K562 (cell line): Measurements from ENCODE around the gene RFX7. TPM values are rescaled to one million over a fixed set of nuclear protein-coding genes. Genes with fewer than 3 reads are reported as not detected.

Source experiments
- ATAC-seq: fragments of 200-7000 bp; cut with Tn5 transposase; 3 replicates; pipeline ENCODE4 v1.9.1; 2020; ENCODE audit warnings: moderate library complexity
- BruUV-seq: library from RNA; stranded (reverse); fragments of 400-500 nt; replicated peaks from 2 replicates; lab custom pipeline; 2021; lab: Mats Ljungman, UMichigan
- CTCF ChIA-PET: fragments of 300-600 bp; formaldehyde crosslinking; extraction: SDS; loops from one replicate; lab custom pipeline; 2021; ENCODE audit warnings: low intra/inter-chr PET ratio; lab: Yijun Ruan, JAX
- POLR2A ChIA-PET: fragments of 300-600, 350-650 bp; sonication (Branson Sonifier 250); formaldehyde crosslinking; extraction: SDS; loops from one replicate; lab custom pipeline; 2021; ENCODE audit warnings: antibody characterized with exemption, inconsistent platforms; lab: Yijun Ruan, JAX
- DNase-seq, 4 experiments: peaks; one replicate each; pipeline versions ENCODE4 v3.0.0 to v3.0.0-alpha.2; 2011 to 2018; ENCODE audit warnings: low spot score in 3 of 4, mixed read lengths in 3 of 4; ENCODE audit errors: extremely low read depth in 1 of 4
- FAIRE-seq: peaks from 2 replicates; lab custom pipeline; 2011; peaks lifted over from hg19 to GRCh38; lab: Jason Lieb, UNC
- H2AFZ ChIP-seq: 2 replicates; pipeline ENCODE4 v1.6.0; 2011; ENCODE audit warnings: low read depth, low read length, control low read depth, inconsistent platforms
- H3K27ac ChIP-seq: fragments of 200-600 bp; 3 replicates; pipeline ENCODE4 v1.8.0; 2011; ENCODE audit warnings: low read depth, mild to moderate bottlenecking, control low read depth, inconsistent platforms, low read length, moderate library complexity, mixed read lengths; ENCODE audit errors: extremely low read depth
- H3K27me3 ChIP-seq, 2 experiments: fragments of 300-600 bp in 1 of 2; 2 replicates in 1 of 2; 3 replicates in 1 of 2; pipeline versions ENCODE4 v1.6.0 to v1.8.0; 2011; ENCODE audit warnings: inconsistent platforms in 2 of 2, low read length in 2 of 2, mild to moderate bottlenecking in 1 of 2, mixed read lengths in 1 of 2, moderate library complexity in 1 of 2; ENCODE audit not compliant: control insufficient read depth in 2 of 2, insufficient read depth in 2 of 2
- H3K36me3 ChIP-seq: fragments of 300-600 bp; 3 replicates; pipeline ENCODE4 v1.8.0; 2011; ENCODE audit warnings: mild to moderate bottlenecking, low read length, inconsistent platforms; ENCODE audit not compliant: control insufficient read depth, insufficient read depth
- H3K4me1 ChIP-seq, 2 experiments: fragments of 200-600 bp in 1 of 2; replicated peaks in 1 of 2; 2 replicates in 1 of 2; 3 replicates in 1 of 2; pipeline versions ENCODE4 v1.5.1 to v1.8.0; 2011; ENCODE audit warnings: inconsistent platforms in 2 of 2, low read length in 2 of 2, mild to moderate bottlenecking in 1 of 2, mixed read lengths in 1 of 2, moderate library complexity in 1 of 2; ENCODE audit not compliant: control insufficient read depth in 2 of 2, insufficient read depth in 2 of 2
- H3K4me2 ChIP-seq: 2 replicates; pipeline ENCODE4 v1.6.1; 2011; ENCODE audit warnings: low read length, control low read depth, inconsistent platforms, mixed read lengths; ENCODE audit not compliant: insufficient read depth
- H3K4me3 ChIP-seq: fragments of 200-600 bp; sonication (generic), shearing (Covaris generic); 2 replicates; pipeline ENCODE4 v1.5.1; 2016; ENCODE audit warnings: control low read depth, inconsistent platforms
- H3K79me2 ChIP-seq: fragments of 200-600 bp; 3 replicates; pipeline ENCODE4 v1.8.0; 2011; ENCODE audit warnings: low read length, inconsistent platforms; ENCODE audit not compliant: control insufficient read depth, insufficient read depth
- H3K9ac ChIP-seq, 2 experiments: 2 replicates each; pipeline versions ENCODE4 v1.6.0 to v1.6.1; 2011; ENCODE audit warnings: low read depth in 2 of 2, low read length in 2 of 2, control low read depth in 1 of 2, inconsistent platforms in 1 of 2, mild to moderate bottlenecking in 1 of 2, mixed read lengths in 1 of 2; ENCODE audit not compliant: insufficient read depth in 1 of 2
- H3K9me1 ChIP-seq: one replicate; pipeline ENCODE4 v1.6.0; 2011; ENCODE audit warnings: inconsistent platforms, mild to moderate bottlenecking, low read length, moderate library complexity; ENCODE audit not compliant: control insufficient read depth, insufficient read depth
- H3K9me3 ChIP-seq: replicated peaks from 2 replicates; pipeline ENCODE4 v1.5.1; 2011; ENCODE audit warnings: low read depth, low read length, inconsistent platforms; ENCODE audit not compliant: control insufficient read depth, insufficient read depth
- H4K20me1 ChIP-seq: replicated peaks from 2 replicates; pipeline ENCODE4 v1.6.1; 2011; ENCODE audit warnings: low read length, inconsistent platforms, mixed read lengths; ENCODE audit not compliant: control insufficient read depth, insufficient read depth
- ADNP ChIP-seq: fragments of 200-800 bp; sonication (Bioruptor generic); IDR thresholded peaks from 2 replicates; pipeline ENCODE4 v1.6.1; 2016; ENCODE audit warnings: missing genetic modification characterization, missing compliant biosample characterization
- CC2D1A ChIP-seq: fragments of 450-650 bp; IDR thresholded peaks from 2 replicates; pipeline ENCODE4 v1.6.1; 2017; ENCODE audit warnings: mild to moderate bottlenecking
- NEUROD1 ChIP-seq: fragments of 150-350 bp; IDR thresholded peaks from 2 replicates; pipeline ENCODE4 v1.6.1; 2014; ENCODE audit warnings: borderline replicate concordance, low read length, low read depth; ENCODE audit not compliant: partially characterized antibody
- PURB ChIP-seq: sonication (generic); formaldehyde crosslinking; IDR thresholded peaks from 2 replicates; pipeline ENCODE4 v1.9.0; 2021; ENCODE audit warnings: low read depth, mild to moderate bottlenecking, missing genetic modification reagents
- ZBED1 ChIP-seq: IDR thresholded peaks from 2 replicates; pipeline ENCODE4 v1.6.1; 2014
- WGBS: fragments of 100-300 bp; shearing (Covaris generic); methylation state at CpG from one replicate; pipeline ENCODE4 v1.1.6; 2016; ENCODE audit warnings: low coverage, mixed read lengths; ENCODE audit not compliant: insufficient coverage; ENCODE audit errors: missing lambda C conversion rate; 5-methylcytosine and 5-hydroxymethylcytosine counted together
- in situ Hi-C: fragments of 300-500 bp; cut with MboI; formaldehyde crosslinking; loops from 4 replicates; pipeline ENCODE4 v1.15.0; 2018; ENCODE audit warnings: inconsistent platforms, mixed read lengths
- intact Hi-C: fragments of 100-400 bp; cut with micrococcal nuclease; formaldehyde crosslinking; loops from 2 replicates; pipeline ENCODE4 v1.14.2; 2022
- polyA plus RNA-seq, 8 experiments: library from polyadenylated mRNA; depleted of rRNA in 4 of 8; stranded (reverse) in 5 of 8; unstranded in 3 of 8; fragments of >200 nt; fragmentation: Nextera tagmentation in 2 of 8; fragmentation: Illumina TruSeq in 1 of 8; extraction: Ambion mirVana in 2 of 8; extraction: Trizol in 1 of 8; gene quantifications; 2 replicates each; pipeline versions ENCODE4 v1.2.1 to v1.2.3, GENCODE V29; 2011 to 2014; ENCODE audit warnings: inconsistent platforms in 1 of 8, missing spikeins in 1 of 8
- total RNA-seq, 7 experiments: library from RNA; depleted of rRNA in 6 of 7; stranded (reverse); fragments of >200 nt in 6 of 7; fragmentation: Illumina TruSeq in 2 of 7; extraction: Trizol in 2 of 7; gene quantifications; 2 replicates each; pipeline versions ENCODE4 v1.2.1 to v1.2.3, GENCODE V29; 2011 to 2021; ENCODE audit warnings: low replicate concordance in 1 of 7
- TF ChIP-seq, protein P1 (sequence below): fragments of 200-600 bp; sonication (generic); IDR thresholded peaks from one replicate; pipeline ENCODE4 v1.6.1; 2012; ENCODE audit warnings: mild to moderate bottlenecking, low read depth, low read length, inconsistent platforms

RFX7 gene
- total and polyA plus RNA-seq, 9 of the 15 experiments (the other 6 are each of a cell fraction or from before 2014, with no cell fraction given), result 2.4 to 17.9 (median 6.3) TPM

DNA sequence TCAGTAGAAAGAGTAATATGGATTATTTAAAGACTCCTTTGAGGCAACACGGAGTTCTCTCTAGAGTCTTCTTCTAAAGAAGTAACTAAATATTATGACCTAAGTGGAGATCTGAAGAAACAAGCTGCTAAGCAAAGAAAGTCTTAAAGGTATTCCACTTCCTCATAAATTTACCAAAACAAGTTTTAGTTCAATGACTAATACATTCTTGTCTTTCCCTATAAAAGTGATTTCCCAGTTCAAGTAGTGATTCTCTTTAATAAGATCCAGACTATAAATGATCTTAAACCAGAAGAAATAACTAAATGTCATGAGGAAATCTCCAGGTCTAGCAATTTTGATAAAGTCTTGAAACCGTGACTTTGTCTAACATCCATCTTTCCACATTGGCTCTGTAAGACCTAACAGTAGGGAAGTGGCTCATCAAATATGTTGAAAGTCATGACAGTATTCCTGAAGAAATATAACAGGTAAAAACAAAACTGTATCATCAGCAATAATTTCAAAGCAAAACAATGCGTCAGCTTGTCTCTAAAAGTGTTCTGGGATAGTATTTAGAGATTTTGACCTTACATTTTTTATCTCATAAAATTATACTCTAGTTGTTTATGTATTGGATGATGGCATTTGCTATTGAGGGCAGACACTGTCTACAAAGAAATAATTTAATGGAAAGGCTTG is 198.5 kb downstream of the RFX7 start (continued):
- TF ChIP-seq NEUROD1 (no peak), CC2D1A (no peak)

DNA sequence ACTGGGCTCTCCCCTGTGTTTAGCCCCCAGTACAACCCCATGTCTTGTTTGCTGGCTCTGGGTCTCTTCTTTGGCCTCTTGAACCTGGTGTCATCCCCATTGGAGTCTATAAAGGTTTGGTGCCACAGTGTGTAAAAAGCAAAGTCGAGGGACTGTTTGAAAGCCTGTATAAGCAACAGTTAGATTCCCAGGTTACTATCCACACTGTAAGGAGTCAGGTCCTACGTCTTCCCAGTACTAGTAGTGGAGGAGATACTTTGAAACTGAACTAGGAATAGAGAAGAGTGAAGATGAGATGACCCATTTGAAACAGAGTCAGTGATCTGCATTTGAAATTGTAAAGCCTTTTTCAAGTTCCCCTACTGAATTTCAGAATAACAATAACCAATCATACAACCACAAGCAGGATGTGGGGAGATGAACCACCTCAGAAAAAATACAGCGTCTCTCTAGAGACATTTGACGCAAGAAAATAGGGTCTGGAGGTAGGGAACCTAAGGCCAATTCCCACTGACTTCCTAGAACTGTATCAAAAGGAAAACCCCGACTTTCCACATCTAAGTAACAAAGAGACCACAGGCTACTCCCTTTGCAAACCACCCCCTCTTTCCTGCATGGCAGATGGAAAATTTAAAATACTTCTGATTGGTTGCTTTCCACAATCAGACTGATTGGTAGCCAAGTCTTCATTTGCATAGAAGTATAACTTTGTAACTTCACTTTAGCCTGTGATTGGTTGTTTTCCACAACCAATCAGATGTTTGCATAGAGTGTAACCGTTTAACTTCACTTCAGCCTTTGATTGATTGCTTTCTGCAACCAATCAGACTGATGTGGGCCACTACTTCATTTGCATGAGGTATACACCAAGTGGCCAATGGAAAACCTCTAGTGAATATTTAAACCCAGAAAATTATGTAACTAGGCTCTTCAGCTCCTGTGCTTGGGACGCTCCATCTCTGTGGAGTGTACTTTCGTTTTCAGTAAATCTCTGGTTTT is 200.4 kb downstream of the RFX7 start:
- FAIRE-seq (no peak), DNase-seq (no peak), ATAC-seq (peak; percentile 60)
- Histone ChIP-seq H2AFZ (no peak overlapping the region), H3K27ac (no peak overlapping the region), H3K4me1 (peaks cover 0 to 16% of the 10 kb centered on the region in 2 experiments; a peak in 3 of 5 replicates), H3K4me2 (peak overlapping the region; percentile 20; the same call in 1 of the 2 replicates), H3K27me3 (no peaks in the 10 kb centered on the region), H3K36me3 (no peaks in the 10 kb centered on the region), H4K20me1 (no peaks in the 10 kb centered on the region), H3K9me3 (no peaks in the 10 kb centered on the region), H3K9me1 (no peaks in the 10 kb centered on the region), H3K79me2 (no peaks in the 10 kb centered on the region), H3K4me3 (no peak overlapping the region), H3K9ac (no peak overlapping the region)
- intact Hi-C loops (no loop called here), in situ Hi-C loops (no loop called here)
- ChIA-PET CTCF (no interaction called here), POLR2A (interaction anchor here (0.9 kb wide), 1 partner anchor 12 kb away, joined by 4 read pairs; no protein-coding TSS in a partner anchor)
- no TSS peak for BruUV-seq
- 11% methylated on average over 8 of the region's 8 CpGs for WGBS
- no peak for TF ChIP-seq PURB (CRISPR knock-in tag)
- TF ChIP-seq, protein P1, sequence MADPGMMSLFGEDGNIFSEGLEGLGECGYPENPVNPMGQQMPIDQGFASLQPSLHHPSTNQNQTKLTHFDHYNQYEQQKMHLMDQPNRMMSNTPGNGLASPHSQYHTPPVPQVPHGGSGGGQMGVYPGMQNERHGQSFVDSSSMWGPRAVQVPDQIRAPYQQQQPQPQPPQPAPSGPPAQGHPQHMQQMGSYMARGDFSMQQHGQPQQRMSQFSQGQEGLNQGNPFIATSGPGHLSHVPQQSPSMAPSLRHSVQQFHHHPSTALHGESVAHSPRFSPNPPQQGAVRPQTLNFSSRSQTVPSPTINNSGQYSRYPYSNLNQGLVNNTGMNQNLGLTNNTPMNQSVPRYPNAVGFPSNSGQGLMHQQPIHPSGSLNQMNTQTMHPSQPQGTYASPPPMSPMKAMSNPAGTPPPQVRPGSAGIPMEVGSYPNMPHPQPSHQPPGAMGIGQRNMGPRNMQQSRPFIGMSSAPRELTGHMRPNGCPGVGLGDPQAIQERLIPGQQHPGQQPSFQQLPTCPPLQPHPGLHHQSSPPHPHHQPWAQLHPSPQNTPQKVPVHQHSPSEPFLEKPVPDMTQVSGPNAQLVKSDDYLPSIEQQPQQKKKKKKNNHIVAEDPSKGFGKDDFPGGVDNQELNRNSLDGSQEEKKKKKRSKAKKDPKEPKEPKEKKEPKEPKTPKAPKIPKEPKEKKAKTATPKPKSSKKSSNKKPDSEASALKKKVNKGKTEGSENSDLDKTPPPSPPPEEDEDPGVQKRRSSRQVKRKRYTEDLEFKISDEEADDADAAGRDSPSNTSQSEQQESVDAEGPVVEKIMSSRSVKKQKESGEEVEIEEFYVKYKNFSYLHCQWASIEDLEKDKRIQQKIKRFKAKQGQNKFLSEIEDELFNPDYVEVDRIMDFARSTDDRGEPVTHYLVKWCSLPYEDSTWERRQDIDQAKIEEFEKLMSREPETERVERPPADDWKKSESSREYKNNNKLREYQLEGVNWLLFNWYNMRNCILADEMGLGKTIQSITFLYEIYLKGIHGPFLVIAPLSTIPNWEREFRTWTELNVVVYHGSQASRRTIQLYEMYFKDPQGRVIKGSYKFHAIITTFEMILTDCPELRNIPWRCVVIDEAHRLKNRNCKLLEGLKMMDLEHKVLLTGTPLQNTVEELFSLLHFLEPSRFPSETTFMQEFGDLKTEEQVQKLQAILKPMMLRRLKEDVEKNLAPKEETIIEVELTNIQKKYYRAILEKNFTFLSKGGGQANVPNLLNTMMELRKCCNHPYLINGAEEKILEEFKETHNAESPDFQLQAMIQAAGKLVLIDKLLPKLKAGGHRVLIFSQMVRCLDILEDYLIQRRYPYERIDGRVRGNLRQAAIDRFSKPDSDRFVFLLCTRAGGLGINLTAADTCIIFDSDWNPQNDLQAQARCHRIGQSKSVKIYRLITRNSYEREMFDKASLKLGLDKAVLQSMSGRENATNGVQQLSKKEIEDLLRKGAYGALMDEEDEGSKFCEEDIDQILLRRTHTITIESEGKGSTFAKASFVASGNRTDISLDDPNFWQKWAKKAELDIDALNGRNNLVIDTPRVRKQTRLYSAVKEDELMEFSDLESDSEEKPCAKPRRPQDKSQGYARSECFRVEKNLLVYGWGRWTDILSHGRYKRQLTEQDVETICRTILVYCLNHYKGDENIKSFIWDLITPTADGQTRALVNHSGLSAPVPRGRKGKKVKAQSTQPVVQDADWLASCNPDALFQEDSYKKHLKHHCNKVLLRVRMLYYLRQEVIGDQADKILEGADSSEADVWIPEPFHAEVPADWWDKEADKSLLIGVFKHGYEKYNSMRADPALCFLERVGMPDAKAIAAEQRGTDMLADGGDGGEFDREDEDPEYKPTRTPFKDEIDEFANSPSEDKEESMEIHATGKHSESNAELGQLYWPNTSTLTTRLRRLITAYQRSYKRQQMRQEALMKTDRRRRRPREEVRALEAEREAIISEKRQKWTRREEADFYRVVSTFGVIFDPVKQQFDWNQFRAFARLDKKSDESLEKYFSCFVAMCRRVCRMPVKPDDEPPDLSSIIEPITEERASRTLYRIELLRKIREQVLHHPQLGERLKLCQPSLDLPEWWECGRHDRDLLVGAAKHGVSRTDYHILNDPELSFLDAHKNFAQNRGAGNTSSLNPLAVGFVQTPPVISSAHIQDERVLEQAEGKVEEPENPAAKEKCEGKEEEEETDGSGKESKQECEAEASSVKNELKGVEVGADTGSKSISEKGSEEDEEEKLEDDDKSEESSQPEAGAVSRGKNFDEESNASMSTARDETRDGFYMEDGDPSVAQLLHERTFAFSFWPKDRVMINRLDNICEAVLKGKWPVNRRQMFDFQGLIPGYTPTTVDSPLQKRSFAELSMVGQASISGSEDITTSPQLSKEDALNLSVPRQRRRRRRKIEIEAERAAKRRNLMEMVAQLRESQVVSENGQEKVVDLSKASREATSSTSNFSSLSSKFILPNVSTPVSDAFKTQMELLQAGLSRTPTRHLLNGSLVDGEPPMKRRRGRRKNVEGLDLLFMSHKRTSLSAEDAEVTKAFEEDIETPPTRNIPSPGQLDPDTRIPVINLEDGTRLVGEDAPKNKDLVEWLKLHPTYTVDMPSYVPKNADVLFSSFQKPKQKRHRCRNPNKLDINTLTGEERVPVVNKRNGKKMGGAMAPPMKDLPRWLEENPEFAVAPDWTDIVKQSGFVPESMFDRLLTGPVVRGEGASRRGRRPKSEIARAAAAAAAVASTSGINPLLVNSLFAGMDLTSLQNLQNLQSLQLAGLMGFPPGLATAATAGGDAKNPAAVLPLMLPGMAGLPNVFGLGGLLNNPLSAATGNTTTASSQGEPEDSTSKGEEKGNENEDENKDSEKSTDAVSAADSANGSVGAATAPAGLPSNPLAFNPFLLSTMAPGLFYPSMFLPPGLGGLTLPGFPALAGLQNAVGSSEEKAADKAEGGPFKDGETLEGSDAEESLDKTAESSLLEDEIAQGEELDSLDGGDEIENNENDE, result no peak
- no peak for TF ChIP-seq ZBED1
- TF ChIP-seq ADNP (tag), result no peak
